Ramos (cell line): Measurements from ENCODE around the gene VPS13D.

ENCODE experiments used
- in situ Hi-C: fragments of 300-500 bp; cut with MboI; formaldehyde crosslinking; loops from one replicate; pipeline ENCODE4 v1.14.3; 2022; ENCODE audit warnings: low sequenced_read_pairs; ENCODE audit not compliant: unreplicated experiment

The VPS13D gene

DNA sequence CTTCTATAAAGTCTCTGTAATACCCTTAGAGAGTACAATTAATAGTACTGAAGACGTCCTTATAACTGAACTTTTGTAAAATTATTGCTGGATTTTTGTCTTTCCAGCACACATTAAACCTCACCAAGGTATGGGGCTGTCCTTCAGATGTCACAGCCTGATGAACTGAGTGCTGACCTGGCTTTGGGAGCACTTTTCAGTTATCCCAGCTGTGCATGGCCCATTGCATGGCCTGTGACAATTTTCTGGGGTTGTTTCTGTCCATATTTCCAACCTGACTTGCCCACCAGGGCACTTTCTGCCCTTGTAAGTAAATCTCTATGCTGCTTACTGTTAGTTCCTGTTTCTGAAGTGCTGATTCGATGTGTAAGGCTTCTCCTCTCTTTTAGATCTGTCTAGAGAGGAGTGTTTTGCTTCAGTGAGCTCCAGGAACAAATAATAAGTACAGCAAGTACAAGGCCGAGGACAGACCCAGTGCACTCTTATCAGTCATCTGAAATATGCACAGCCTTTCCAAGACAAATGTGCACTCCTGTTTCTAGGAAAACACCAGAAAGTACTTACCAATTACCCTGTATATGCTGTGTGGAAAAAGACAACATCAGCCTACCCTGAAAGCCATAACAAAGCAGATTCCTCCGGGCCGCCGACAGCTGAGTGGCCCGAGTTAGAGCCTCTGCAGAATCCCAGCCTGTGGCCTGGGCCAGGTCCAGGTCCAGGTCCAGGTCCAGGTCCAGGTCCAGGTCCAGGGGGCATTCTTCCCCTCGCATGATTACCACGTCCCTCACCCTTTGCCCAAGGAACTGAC is 266.5 kb downstream of the VPS13D start:
- in situ Hi-C loops = no loop called here

DNA sequence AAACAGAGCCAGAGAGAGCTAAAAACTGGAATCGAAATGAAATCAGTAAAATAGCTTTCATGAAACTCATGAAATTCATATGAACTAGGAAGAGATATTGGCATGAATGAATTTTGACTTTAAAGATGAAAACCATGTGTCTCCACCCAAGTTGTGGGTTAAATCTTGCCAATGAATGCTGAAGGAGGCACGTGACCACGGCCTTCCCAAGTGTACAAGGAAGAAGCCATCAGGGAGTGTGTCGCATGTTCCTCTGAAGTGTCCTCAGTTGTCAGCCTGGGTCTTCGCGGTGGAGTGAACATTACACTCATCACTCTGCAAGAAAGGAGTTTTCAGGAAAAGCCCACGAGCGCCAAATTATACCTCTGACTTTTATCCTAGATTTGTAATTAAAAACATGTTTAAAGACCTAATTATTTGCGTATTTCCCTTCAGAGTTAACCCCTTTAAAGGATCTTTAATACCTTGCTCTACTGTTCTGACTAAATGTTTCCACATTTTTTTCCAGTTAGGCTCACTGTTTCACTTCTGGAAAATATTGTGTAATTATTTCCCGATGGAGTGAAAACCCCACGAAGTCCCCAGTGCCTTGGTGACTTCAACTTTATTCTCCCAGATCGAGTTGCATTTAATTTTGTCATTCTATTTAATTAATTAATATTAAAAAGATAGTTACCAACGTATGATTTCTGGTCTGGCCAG is 269.9 kb downstream of the VPS13D start:
- in situ Hi-C loops = no loop called here

DNA sequence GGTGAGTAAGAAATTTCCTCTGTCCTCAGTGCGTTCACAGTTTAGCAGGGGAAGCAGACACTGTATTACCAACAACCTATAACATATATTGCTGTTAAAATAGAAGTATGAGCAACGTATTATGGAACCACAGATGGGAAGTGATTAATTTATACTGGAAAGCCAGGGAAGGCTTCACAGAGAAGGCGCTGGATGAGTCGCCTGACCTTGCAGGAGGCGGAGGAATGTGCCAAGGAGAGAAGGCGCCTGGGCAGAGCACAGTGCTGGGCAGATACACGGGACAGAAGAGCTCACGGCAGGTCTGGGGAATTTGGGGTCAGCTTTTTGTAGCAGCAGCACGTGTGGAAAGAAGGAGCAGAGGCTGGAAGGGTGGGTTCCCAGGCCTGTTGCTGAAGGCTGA is 271.8 kb downstream of the VPS13D start:
- in situ Hi-C loops = no loop called here

DNA sequence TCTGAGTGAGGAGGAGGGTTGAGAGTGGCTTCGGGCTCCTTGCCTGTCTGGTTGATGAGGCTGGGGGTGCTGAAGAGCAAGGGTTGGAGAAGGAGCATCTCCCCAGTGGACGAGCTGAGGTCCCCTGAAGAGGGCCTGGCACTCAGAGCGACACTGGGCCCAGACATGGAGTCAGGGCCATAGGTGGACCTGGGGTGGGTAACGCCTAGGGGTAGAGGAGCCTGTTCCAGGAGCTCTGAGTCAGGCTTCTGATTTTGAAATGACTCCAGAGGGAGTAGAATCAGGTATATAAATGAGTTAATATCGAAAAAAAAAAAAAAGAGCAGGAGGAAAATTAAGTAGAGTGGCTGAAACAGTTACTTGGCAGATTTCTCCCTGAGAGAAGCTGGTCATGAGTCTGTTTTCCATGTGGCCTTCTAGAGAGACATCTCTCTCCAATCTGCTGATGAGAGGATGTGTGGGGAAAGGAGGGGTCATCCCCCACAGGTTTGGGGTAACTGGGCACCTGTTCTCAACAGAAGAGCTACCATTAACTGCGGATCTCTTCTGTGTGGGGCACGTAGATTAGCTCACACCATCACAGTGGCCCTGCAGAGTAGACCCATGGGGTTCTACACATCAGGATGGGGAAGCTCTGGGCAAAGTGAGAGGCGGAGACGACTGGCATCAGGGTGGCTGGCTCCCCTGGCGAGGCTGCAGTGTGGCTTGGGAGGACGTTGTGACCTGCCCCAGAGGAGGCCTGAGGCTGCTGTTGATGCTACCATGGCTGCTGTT is 272.7 kb downstream of the VPS13D start:
- in situ Hi-C loops = no loop called here

DNA sequence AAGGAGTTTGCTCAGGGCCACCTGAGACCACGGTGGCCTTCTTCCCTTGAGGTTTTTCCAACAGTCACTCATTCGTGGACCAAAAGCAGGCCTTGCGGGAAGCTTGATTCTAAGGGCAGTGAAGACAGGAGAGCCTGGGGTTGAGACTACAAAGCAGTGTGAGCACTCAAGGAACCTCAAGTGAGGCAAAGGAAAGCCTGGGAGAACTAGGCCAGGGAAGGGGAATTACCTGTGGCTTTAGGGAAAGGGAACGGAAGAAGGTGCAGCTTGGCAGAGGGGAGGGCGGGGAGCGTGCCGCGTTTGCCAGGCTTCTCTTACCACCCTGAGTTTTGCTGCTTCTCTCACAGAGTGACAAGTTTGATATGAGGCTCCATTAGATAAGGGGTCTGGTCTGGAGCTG is 273.9 kb downstream of the VPS13D start:
- in situ Hi-C loops = no loop called here

DNA sequence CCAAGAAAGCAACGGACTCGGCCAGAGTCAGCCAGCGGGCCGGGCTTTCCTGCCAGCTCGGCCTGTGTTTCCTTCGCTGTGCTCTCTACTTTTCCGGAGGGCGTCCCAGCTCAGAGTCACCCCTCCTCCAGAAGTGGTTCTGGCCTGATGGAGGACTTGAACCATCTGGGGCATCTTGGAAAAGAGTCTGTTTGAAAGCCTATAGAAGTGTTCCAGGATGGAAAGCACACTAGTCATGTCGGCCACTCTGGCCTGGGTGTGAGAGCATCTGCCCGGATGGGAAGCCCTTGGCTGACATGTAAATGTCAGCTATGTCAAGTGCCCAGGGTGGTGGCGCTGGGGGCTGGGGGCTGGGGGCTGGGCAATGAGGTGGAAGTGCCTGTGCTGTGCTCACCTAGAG is 274.8 kb downstream of the VPS13D start:
- in situ Hi-C loops = no loop called here

DNA sequence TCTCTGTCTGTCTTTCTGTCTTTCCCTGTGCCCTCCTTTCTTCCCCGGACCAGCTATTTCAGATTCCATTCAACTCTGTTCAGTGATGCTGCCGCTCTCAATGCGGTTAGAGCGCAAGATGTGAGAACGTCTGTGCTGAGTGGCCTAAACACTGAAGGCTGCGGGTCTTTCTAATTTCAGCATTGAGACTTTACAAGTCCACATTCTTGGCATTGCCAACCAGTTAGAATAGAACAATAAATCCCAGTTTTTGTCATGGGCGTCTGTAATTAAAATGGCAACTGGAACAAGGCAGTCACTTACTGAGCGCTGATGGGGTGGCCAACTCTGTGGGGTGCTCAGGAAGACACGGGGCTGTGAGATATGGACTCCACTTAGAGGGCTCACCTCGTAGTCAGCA is 275.4 kb downstream of the VPS13D start:
- in situ Hi-C loops = no loop called here

DNA sequence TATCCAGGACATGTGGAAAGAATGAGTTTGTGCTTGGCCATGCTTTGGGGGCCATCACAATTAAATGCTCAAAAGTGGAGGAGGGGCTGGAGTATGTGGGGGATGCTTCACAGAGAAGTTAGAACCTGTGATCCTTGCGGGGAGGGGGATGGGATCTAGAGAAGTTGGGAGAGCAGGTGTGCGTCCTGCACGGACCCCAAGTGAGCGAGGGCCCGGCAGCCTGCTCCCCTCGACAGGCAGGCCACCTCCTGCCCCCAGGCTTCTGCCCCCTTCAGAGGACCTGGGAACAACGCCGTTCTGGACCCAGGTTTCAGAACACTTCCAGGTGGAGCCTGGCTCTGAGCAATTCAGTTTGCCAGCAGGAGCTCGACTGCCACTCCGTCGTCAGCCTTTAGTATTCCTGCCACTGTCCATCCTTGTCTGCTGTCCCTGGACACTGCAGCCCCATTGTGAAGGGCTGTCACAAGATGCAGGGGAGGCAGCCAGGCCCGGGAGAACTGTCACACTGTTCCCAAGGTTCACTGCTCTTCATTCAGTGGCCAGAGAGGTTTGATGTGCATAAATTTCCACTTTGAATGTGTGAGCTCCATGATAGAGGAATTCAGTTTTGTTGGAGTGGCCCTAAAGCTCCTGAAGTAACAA is 275.9 kb downstream of the VPS13D start:
- in situ Hi-C loops = no loop called here

DNA sequence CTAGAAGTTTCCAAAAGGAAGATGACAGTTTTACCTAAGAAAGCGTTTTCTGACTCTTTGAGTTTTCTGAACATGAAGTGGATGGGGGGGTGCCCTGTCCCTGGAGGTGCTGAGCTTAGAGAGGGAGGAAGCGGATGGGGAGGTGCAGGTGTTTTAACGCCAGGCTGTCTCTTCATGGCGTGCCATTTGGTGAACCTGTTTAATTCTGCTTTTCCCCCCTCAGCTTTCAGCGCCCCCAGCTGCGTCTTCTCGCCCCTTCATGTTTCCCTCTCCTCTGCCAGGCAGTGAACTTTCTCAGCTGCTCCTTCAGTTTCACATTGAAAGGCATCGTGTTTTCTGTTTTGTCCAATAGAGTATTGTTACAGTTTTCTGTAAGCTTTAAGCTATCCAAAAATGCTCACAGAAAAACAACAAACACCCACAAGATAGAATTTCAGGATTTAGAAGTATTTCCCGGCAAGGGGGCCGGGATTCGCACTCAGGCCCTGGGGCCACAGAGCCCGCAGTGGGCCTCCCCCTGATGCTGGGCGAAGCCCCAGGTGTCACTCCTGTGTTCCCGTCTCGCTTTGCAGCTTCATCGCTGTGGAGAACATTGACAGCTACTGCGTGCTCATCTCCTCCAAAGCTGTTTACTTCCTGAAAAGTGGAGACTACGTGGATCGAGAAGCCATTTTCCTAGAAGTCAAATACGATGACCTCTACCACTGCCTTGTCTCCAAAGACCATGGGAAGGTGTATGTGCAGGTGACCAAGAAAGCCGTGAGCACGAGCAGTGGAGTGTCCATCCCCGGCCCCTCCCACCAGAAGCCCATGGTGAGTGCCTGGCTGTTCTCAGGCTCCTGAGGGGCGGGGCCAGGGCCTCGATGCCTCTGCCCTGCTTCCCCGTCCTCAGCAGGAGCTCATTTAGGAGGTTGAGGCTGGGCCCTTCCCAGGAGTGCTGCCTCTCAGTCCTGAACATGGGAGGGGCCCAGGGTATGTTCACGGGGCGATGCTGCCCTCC is 276.8 kb downstream of the VPS13D start:
- in situ Hi-C loops = no loop called here

DNA sequence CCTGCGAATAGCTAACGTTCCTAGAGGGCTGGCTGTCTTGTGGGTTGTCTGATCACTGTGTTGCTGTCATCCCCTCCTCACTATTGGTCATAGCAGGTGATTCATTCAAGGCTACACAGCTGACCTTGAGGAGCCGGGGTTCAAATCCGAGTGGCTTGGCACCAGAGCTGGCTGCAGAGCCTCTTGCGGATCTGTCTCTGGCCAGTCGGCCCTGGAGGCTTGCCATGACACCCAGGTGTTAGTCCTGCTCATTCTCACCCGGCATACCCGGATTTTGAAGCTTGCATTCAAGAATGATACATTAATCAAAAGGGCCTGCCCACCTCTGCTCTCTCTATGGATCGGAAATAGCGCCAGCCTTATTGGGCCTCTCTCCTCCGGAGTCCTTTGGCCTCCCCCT is 277.8 kb downstream of the VPS13D start:
- in situ Hi-C loops = no loop called here

DNA sequence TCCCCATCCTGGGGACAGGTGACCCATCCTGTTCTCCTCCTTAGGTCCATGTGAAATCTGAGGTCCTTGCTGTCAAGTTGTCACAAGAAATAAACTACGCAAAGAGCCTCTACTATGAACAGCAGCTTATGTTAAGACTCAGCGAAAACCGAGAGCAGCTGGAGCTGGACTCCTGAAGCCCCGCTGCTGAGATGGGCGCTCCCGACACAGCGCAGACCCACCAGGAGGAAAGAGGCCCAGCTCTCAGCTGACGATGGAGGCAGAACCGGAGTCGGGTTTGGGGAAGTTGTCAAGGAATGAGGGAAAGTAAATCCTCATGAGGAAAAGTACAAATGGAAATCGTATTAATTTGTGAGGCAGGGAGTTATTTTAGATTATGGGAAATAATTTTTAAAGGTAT is 279.0 kb downstream of the VPS13D start:
- in situ Hi-C loops = no loop called here

DNA sequence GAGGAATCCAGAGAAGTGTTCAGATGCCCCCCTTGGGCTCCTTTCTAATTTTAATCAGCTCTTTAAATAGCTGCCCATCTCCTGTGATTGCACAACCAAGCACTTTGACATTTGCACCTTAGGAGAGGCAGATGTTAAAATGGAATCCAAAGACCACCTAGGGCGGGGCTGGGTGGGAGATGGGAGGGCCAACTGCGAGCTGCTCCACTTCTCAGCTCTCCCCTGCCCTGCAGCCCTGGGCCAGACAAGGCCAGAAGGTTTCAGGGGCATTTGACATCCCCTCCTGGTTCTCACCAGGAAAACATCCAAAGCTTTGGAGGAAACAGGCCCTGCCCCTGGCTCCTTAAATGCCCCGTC is 281.3 kb downstream of the VPS13D start:
- in situ Hi-C loops = no loop called here

DNA sequence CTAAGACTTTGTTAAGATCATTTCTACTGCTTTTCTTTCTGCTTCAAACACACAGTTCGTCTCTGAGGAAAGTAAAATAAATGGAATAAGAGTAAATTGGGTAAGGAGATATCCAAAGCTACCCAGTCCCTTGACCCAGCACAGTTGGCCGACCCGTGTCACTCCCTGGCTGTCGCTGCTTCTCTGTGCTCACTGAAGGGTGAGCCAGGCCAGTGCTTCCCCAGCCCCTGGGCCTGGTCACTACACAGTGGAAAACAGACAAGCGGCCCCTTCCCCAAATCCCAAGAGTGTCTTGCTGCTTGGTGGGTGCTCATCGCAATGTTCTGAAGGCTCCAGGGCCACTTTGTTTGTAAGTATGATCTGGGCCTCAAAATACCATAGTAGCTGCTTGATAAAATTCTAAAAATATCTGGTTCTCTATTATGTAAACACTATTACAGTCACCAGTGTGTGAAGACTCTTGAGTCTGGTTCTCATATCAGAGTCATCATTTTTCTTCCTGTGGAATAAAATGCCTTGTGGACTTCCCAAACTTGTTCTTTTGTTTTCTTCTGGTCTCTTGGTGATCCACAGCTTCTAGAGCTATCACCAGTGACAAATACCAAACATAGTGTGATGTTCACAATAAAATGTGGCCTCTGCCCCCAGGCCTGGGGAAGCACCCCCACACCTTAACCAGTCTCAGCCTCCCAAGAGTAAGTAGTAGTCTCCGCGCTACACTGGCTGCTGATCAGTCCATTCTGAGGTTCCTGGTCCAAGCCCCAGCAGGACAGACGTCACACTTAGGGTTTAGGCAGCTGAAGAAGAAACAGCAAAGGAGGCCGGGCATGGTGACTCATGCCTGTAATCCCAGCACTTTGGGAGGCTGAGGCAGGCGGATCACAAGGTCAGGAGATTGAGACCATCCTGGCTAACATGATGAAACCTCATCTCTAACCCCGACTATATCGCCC is 282.0 kb downstream of the VPS13D start:
- in situ Hi-C loops = no loop called here

DNA sequence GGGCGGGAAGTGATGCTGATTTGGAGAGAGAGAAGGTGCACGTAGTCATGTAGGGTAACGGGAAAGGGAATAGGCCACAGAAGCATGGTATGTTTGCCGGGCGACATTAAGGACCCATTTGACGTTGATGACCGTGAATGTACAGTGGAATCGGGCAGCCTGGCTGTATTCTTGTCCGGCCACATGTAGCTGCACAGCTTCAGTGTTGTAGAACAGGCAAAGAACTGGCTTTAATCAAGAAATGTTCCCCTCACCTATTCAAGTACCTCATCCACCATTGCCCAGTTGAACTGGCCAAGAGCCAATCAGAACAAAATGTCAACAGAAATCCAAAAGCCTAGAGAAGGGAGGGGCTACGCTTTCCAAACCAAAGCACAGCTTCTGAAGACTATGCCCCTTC is 283.4 kb downstream of the VPS13D start:
- in situ Hi-C loops = no loop called here

DNA sequence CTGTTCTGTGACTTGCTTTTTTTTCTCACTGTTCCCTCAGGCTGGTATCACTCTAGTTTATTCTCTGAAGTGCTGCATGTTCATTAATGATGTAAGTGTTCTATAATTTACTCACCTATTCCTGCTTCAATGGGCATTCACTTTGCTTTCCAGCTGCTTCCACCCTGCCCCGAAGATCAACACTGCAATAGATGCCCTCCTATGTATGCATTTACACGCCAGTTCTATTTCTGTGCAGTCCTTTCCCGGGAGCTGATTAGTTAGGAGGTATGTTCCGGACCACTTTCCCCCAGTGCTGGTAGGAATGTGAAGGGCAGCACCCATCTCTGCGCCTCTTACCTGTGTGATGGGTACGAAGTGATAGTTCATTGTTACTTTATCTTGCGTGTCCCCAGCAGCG is 284.8 kb downstream of the VPS13D start:
- in situ Hi-C loops = no loop called here

DNA sequence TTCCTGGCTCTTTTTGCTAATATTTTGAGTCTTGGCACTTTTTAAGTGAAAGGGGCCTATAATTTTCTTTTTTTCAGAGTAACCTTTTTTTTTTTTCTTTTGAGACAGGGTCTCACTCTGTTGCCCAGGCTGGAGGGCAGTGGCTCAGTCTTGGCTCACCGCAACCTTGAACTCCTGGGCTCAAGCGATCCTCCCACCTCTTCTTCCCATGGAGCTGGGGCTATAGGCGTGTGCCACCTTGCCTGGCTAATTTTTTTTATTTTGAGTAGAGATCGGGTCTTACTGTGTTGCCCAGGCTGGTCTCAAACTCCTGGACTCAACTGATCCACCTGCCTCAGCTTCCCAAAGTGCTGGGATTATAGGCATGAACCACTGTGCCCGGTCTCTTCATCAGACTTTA is 285.4 kb downstream of the VPS13D start:
- in situ Hi-C loops = no loop called here

DNA sequence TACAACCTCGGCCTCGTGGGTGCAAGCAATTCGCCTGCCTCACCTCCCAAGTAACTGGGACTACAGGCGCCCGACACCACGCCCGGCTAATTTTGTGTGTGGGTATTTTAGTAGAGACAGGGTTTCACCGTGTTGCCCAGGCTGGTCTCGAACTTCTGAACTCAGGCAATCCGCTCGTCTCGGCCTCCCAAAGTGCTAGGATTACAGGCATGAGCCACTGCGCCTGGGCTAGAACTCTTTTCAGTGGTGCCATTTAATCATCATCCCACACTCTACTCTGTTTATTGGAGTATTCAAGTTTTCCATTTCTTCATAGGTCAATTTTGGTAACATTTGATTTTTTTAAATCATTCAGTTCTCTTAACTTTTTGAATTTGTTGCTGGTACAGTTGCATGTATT is 286.9 kb downstream of the VPS13D start:
- in situ Hi-C loops = no loop called here

DNA sequence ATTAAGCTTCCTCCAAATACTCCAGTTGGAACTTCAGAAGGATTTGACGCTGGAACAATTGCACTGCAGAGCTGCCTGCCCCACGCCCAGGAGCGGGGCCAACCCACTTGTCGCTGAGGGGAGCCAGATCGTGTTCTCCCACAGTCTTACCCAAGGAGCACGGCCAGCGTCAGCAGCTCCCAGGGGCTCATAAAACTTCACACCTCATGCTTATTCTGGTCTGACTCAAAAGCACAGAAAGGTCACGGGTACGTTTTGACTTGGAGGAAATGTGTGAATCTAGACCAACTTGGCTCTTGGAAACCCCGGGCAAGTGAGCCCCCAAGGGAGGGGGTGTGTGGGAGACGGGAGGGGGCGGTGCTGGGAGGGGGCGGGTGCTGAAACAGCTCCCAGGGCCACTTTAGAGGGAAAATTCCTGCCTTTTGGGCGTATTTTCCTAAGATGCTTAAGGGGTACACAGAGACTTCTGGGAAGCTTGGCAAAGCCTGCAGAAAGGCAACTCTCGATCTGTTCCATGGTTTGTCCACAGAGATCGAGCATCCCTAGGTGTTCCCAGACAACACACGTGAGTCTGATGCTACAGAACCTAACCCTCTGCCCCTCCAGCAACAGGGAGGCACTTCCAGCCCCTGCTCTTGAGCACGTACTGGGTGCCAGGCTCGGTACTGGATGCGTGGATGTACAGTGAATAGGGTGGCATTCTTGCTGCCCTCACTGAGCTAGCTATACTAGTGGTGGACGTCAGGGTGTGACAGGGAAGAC is 289.3 kb downstream of the VPS13D start:
- in situ Hi-C loops = no loop called here
